WERI-Rb-1 (cell line): ENCODE data around the gene POLR1G.

Experiments used
- DNase-seq: peaks from one replicate; pipeline ENCODE4 v3.0.0-alpha.2; 2020
- H3K27ac ChIP-seq: fragments of 250-450 bp; sonication (Bioruptor Pico); 2 replicates; pipeline ENCODE4 v1.5.1; 2020; ENCODE audit warnings: mild to moderate bottlenecking, moderate library complexity
- H3K27me3 ChIP-seq: fragments of 250-450 bp; sonication (Bioruptor Pico); 2 replicates; pipeline ENCODE4 v1.5.1; 2021; ENCODE audit warnings: mild to moderate bottlenecking, low read depth, moderate library complexity; ENCODE audit not compliant: insufficient read depth, severe bottlenecking
- H3K36me3 ChIP-seq: fragments of 250-450 bp; sonication (Bioruptor Pico); 2 replicates; pipeline ENCODE4 v1.5.1; 2020; ENCODE audit warnings: mild to moderate bottlenecking, moderate library complexity
- H3K4me3 ChIP-seq: 2 replicates; pipeline ENCODE4 v1.5.1; 2011; ENCODE audit warnings: low read depth, mild to moderate bottlenecking, control low read depth, low read length
- H3K9me3 ChIP-seq: fragments of 250-450 bp; sonication (Bioruptor Pico); 2 replicates; pipeline ENCODE4 v1.5.1; 2021; ENCODE audit warnings: mild to moderate bottlenecking, moderate library complexity; ENCODE audit not compliant: severe bottlenecking
- TF ChIP-seq, protein P1 (sequence below): IDR thresholded peaks from 2 replicates; pipeline ENCODE4 v1.5.1; 2011; ENCODE audit warnings: low read depth, mild to moderate bottlenecking, control low read depth, inconsistent platforms, low read length

The POLR1G gene

DNA sequence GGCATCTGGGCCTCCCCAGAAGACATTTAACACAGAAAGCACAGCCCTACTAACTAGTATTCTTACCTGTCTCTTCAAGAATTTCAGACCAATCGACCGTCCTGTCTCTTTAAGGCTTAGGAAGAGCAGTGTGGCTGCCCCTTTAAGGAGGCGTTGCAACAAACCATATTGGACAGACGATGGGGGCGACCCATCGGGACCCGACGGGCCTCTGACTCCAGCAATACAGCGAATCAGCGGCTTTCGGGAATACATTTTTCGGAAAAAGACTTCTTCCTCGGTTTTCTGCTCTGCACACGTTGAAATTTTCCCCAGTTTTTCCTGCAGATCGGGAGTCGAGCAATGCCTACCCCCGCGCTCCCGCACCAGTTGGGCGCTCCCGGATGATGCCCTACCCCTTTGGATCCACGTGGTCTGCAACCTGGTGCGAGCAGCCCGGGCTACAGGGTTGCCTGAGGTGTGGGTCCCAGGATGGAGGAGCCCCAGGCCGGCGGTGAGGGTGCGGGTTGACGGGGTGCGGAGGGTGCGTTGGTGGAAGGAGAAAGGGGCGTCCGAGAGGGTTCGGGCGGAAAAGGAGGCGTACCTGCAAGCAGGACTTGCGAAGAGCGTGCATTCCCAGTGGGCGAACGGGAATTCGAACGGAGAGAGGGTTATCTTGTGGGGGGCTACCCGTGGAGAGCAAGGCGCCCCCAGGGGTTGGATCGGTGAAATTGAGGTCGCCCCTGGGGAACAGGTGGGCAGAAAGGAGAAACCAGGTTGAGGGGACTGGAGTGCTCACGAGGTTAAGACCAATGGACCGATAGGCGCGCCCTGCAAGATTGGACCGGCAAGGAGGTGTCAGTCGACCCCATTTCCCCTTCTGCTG is at the start of gene POLR1G:
Gene POLR1G (plus strand): TSS at position 419 of the 865 bp plus-strand sequence. CDS start 53 bp downstream, at position 472.
- Histone ChIP-seq H3K9me3 (no peaks in the 10 kb centered on the region), H3K4me3 (peak within 1 kb of the TSS; percentile 95), H3K27ac (peak within 1 kb of the TSS; percentile 100), H3K27me3 (no peaks in the 10 kb centered on the region), H3K36me3 (peaks cover 5% of the 10 kb centered on the region; the same call in 1 of the 2 replicates)
- TF ChIP-seq, protein P1, sequence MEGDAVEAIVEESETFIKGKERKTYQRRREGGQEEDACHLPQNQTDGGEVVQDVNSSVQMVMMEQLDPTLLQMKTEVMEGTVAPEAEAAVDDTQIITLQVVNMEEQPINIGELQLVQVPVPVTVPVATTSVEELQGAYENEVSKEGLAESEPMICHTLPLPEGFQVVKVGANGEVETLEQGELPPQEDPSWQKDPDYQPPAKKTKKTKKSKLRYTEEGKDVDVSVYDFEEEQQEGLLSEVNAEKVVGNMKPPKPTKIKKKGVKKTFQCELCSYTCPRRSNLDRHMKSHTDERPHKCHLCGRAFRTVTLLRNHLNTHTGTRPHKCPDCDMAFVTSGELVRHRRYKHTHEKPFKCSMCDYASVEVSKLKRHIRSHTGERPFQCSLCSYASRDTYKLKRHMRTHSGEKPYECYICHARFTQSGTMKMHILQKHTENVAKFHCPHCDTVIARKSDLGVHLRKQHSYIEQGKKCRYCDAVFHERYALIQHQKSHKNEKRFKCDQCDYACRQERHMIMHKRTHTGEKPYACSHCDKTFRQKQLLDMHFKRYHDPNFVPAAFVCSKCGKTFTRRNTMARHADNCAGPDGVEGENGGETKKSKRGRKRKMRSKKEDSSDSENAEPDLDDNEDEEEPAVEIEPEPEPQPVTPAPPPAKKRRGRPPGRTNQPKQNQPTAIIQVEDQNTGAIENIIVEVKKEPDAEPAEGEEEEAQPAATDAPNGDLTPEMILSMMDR, result no peak
- peak; percentile 86 for DNase-seq

DNA sequence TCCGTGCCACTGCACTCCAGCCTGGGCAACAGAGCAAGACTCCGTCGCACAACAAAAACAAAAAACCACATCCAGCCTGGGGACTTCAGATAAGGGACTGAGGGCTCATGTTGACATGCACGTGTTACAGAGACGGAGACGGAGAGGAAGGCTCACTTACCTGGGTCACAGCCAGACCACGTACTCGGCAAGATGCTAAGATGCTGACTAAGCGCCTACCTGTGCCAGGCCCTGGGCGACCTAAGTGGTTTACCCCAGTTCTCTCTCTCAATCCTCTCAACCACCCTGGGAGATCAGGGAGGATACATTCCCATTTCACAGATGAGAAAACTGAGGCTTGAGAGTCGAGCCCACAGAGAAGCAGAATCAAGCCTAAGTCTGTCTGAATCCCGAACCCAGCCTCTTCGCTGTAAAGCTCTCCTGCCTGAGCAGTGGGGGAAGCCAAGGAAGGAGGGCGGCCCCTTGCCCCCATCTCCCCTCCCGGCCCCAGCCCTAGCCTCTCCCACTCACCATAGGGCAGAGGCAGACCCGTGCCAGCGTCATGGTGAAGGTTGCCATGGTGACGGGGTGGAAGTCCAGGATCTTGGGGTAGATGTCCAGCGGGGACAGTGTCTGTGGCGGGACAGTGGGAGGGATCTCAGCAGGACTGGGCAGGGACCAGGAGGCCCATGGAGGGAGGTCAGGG is 49.5 kb upstream of the POLR1G start:
- H3K27ac ChIP-seq, result no peak overlapping the region
- TF ChIP-seq, protein P1, result no peak
- peaks cover 70% of the 10 kb centered on the region for H3K36me3 ChIP-seq

GRCh38 chr19:45357445-45357783 is 49.0 kb upstream of the POLR1G start:
- Histone ChIP-seq H3K36me3 (peaks cover 70% of the 10 kb centered on the region), H3K27me3 (no peaks in the 10 kb centered on the region), H3K27ac (no peak overlapping the region), H3K4me3 (no peak overlapping the region), H3K9me3 (no peaks in the 10 kb centered on the region)
- TF ChIP-seq, protein P1, result no peak
- DNase-seq, result no peak

More for the DNA sequence above, 49.5 kb upstream of the POLR1G start:
- Histone ChIP-seq H3K4me3 (no peak overlapping the region), H3K9me3 (no peaks in the 10 kb centered on the region), H3K27me3 (no peaks in the 10 kb centered on the region)
- no peak for DNase-seq

DNA sequence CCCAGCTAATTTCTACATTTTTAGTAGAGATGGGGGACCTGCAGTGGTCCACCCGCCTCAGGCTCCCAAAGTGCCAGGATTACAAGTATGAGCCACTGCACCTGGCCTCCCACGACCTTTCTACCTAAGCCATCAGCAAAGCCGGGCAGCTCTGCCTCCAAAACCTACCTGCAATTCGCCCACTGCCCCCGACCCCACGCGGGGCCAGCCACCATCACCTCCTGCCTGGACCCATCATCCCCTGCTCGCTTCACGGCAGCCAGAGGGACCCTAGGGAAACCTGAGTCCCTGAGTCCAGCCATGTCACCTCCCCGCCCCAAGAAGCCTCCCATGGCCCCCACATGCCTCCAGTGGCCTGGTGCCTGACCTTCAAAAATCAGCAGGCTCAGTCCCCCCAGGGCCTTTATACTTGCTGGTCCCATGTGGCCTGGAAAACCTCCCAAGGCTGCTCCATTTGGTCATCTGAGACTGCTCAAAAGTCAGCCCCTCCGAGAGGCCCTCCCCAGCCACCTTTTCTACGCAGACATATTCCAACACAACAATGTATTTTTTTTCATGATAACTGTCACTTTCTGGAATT is 48.1 kb upstream of the POLR1G start:
- TF ChIP-seq, protein P1, result no peak
- H3K27me3 ChIP-seq, result no peaks in the 10 kb centered on the region
- peaks cover 72% of the 10 kb centered on the region for H3K36me3 ChIP-seq
- H3K4me3 ChIP-seq, result no peak overlapping the region
- H3K27ac ChIP-seq, result no peak overlapping the region
- no peak for DNase-seq
- no peaks in the 10 kb centered on the region for H3K9me3 ChIP-seq

DNA sequence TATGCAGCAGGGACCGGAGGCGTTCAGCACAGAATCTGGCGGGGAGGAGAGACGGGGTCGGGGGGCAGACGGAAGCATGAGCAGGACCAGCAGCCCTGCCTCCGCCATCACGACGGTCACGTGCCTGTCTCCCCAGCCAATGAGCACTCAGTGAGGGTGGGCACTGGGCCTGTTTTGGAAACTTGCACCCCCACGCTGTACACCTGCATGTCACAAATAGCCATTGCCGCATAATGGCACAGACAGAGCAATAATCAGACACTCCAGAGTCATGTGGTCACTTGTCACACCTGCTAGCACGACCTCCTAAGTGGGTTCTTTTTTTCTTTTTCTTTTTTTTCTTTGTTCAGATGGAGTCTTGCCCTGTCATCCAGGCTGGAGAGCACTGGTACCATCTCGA is 44.8 kb upstream of the POLR1G start:
- H3K9me3 ChIP-seq, result no peaks in the 10 kb centered on the region
- H3K27me3 ChIP-seq, result no peaks in the 10 kb centered on the region
- DNase-seq, result no peak
- no peak overlapping the region for H3K27ac ChIP-seq
- H3K4me3 ChIP-seq, result no peak overlapping the region
- TF ChIP-seq, protein P1, result no peak
- H3K36me3 ChIP-seq, result peaks cover 52% of the 10 kb centered on the region
